Kidney (tissue), 14 donors: Measurements from ENCODE around the gene SNX4. TPM values are rescaled to one million over a fixed set of nuclear protein-coding genes. Genes with fewer than 3 reads are reported as not detected.
"Not testable (repeated sequence)": the region's sequence is repeated elsewhere in the genome, so short reads cannot be mapped to it uniquely, and the experiment has no call there.

ENCODE experiments used
- DNase-seq, 5 donors: peaks; one replicate each; pipeline ENCODE4 v3.0.0-alpha.2; 2013 to 2020
- FAIRE-seq: peaks from 2 replicates; lab custom pipeline; 2012; peaks lifted over from hg19 to GRCh38; lab: Jason Lieb, UNC
- H3K27ac ChIP-seq, 2 donors: one replicate each; pipeline ENCODE4 v1.7.0; 2013; ENCODE audit warnings: low read depth in 2 of 2, low read length in 2 of 2, inconsistent platforms in 1 of 2
- H3K27me3 ChIP-seq: one replicate; pipeline ENCODE4 v1.7.1; 2013; ENCODE audit warnings: low read length, inconsistent platforms; ENCODE audit not compliant: control insufficient read depth, insufficient read depth
- H3K36me3 ChIP-seq, 3 donors: one replicate each; pipeline versions ENCODE4 v1.7.0 to v1.7.1; 2013; ENCODE audit warnings: low read length in 3 of 3, control low read depth in 1 of 3, inconsistent platforms in 1 of 3; ENCODE audit not compliant: insufficient read depth in 3 of 3, control insufficient read depth in 2 of 3
- H3K4me1 ChIP-seq, 3 donors: one replicate each; pipeline versions ENCODE4 v1.7.0 to v1.7.1; 2013; ENCODE audit warnings: low read length in 3 of 3, inconsistent platforms in 1 of 3, low read depth in 1 of 3; ENCODE audit not compliant: control insufficient read depth in 2 of 3, insufficient read depth in 2 of 3
- H3K4me3 ChIP-seq, 3 donors: one replicate each; pipeline versions ENCODE4 v1.7.0 to v1.8.1; 2013; ENCODE audit warnings: low read length in 3 of 3, control low read depth in 1 of 3, inconsistent platforms in 1 of 3
- H3K9ac ChIP-seq, 3 donors: one replicate each; pipeline versions ENCODE4 v1.7.0 to v1.7.1; 2013; ENCODE audit warnings: low read length in 3 of 3, control low read depth in 1 of 3, inconsistent platforms in 1 of 3
- H3K9me3 ChIP-seq, 3 donors: one replicate each; pipeline versions ENCODE4 v1.7.0 to v1.7.1; 2013; ENCODE audit warnings: low read length in 3 of 3, control low read depth in 1 of 3, inconsistent platforms in 1 of 3; ENCODE audit not compliant: control insufficient read depth in 2 of 3, insufficient read depth in 1 of 3
- intact Hi-C: fragments of 100-400 bp; cut with DNase I; formaldehyde crosslinking; loops from one replicate; pipeline ENCODE4 v1.11.1; 2022
- polyA plus RNA-seq: library from polyadenylated mRNA; stranded (reverse); fragments of 350-450 nt; fragmentation: Illumina TruSeq; extraction: RNeasy Lipid Tissue Mini Kit (QIAGEN cat#74804); gene quantifications from one replicate; pipeline ENCODE4 v1.2.3, GENCODE V29; 2014; ENCODE audit warnings: low read depth, low replicate concordance; ENCODE audit not compliant: insufficient read depth
- total RNA-seq: library from RNA; stranded (reverse); fragmentation: NEBNext Ultra II Directional; extraction: Animal tissue kit (Norgen Biotek cat#: 25700); gene quantifications from one replicate; pipeline ENCODE4 v1.2.1, GENCODE V29; 2021
- TF ChIP-seq, protein P1 (sequence below): IDR thresholded peaks from 3 replicates; pipeline ENCODE4 v1.5.1; 2012; ENCODE audit warnings: mild to moderate bottlenecking, moderate library complexity, borderline replicate concordance; ENCODE audit not compliant: insufficient read depth; ENCODE audit errors: extremely low read depth
- donor health status: control.
- donor health status: control.
- donor health status: control.
- donor health status: control.
- donor health status: control.
- donor health status: DM: yes; HTN: yes; CAD: no.
- donor health status: Normal renal cell carcinoma (clear cell type).

SNX4 gene
- total and polyA plus RNA-seq, 2 donors from 2014 or later = 32.5 to 46.1 TPM

DNA sequence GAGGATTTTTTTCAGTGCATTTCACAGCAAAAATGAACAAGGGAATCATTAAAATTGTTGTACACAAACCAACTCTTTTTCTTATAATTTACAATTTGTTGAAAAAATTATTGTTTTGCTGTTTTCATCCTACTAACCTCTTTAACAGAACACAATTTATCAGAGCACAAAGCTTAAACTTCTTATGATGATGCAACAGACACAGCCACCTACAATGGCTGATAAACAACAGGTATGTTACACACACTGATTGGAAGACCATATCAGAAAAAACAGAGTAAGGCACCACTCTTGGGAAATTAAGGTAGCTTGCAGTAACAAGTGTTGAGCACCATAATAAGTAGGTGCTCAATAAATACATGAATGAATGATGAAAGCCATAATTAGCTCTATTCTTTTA, 8.9 kb upstream of the SNX4 start:
- Histone ChIP-seq H3K27me3 (no peaks in the 10 kb centered on the region), H3K36me3 (peaks cover 3 to 18% (median 8%) of the 10 kb centered on the region in 3 donors), H3K9me3 (no peaks in the 10 kb centered on the region), H3K4me3 (no peak overlapping the region), H3K4me1 (no peaks in the 10 kb centered on the region), H3K27ac (no peak overlapping the region), H3K9ac (no peak overlapping the region)
- FAIRE-seq (no peak), DNase-seq (no peak)
- intact Hi-C loops = no loop called here
- TF ChIP-seq, protein P1, sequence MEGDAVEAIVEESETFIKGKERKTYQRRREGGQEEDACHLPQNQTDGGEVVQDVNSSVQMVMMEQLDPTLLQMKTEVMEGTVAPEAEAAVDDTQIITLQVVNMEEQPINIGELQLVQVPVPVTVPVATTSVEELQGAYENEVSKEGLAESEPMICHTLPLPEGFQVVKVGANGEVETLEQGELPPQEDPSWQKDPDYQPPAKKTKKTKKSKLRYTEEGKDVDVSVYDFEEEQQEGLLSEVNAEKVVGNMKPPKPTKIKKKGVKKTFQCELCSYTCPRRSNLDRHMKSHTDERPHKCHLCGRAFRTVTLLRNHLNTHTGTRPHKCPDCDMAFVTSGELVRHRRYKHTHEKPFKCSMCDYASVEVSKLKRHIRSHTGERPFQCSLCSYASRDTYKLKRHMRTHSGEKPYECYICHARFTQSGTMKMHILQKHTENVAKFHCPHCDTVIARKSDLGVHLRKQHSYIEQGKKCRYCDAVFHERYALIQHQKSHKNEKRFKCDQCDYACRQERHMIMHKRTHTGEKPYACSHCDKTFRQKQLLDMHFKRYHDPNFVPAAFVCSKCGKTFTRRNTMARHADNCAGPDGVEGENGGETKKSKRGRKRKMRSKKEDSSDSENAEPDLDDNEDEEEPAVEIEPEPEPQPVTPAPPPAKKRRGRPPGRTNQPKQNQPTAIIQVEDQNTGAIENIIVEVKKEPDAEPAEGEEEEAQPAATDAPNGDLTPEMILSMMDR = no peak

DNA sequence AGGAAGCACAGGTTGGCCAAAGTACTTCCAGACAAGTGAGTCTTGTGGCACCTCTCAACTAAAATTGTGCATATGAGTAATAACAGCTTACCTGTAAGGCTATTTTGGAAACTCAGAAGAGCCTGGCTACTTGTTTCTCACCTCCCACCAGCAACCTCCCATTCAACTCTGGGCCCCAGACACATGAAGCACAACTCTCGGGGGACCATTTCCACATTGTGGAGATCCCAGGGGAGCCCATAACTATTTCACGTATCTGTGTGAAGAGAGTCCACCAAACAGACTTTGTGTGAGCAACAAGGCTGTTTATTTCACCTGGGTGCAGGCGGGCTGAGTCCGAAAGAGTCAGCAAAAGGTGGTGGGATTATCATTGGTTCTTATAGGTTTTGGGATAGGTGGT, 5.2 kb upstream of the SNX4 start:
- FAIRE-seq (no peak), DNase-seq (no peak)
- intact Hi-C loops = no loop called here
- peaks cover 0 to 7% (median 4%) of the 10 kb centered on the region in 3 donors for H3K36me3 ChIP-seq
- H3K27ac ChIP-seq = no peak overlapping the region
- TF ChIP-seq, protein P1 = no peak
- H3K9ac ChIP-seq = no peak overlapping the region
- no peaks in the 10 kb centered on the region for H3K9me3 ChIP-seq
- no peaks in the 10 kb centered on the region for H3K27me3 ChIP-seq
- no peaks in the 10 kb centered on the region for H3K4me1 ChIP-seq
- no peak overlapping the region for H3K4me3 ChIP-seq

DNA sequence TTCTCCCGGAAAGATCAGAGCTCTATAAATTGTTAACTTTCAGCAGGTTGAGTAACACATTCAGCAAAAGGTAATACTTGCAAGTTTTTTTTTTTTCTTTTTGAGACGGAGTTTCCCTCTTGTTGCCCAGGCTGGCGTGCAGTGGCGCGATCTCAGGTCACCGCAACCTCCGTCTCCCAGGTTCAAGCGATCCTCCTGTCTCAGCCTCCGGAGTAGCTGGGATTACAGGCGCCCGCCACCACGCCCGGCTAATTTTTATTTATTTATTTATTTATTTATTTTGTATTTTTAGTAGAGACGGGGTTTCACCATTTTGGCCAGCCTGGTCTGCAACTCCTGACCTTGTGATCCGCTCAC, 539 bp upstream of the SNX4 start:
- peak overlapping the region; percentile 71 to 98 (median 87) for H3K9ac ChIP-seq
- DNase-seq, FAIRE-seq, H3K9me3 ChIP-seq, H3K36me3 ChIP-seq, H3K27me3 ChIP-seq, intact Hi-C loops, H3K4me1 ChIP-seq: not testable (repeated sequence)
- H3K27ac ChIP-seq = peak overlapping the region; percentile 71 to 95
- H3K4me3 ChIP-seq = peak overlapping the region; percentile 82 to 95 (median 91)

DNA sequence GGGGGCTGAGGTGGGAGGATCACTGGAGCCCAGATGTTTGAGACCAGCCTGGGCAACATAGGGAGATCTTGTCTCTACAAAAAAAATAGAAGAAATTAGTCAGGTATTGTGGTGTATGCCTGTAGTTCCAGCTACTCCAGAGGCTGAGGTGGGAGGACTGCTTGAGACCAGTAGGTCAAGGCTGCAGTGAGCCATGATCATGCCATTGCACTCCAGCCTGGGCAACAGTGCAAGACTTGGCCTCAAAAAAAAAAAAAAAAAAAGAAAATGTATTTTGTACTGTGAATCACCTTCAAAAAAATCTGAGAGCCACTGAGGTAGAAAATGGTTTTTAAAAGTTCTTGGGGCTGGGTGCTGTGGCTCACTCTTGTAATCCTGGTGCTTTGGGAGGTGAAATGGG, 4.6 kb downstream of the SNX4 start:
- Histone ChIP-seq H3K4me1 (peaks cover 0 to 9% (median 3%) of the 10 kb centered on the region in 3 donors), H3K36me3 (peaks cover 0 to 10% (median 0%) of the 10 kb centered on the region in 3 donors), H3K27ac (no peak overlapping the region), H3K27me3 (no peaks in the 10 kb centered on the region), H3K9ac (no peak overlapping the region), H3K9me3 (no peaks in the 10 kb centered on the region), H3K4me3 (no peak overlapping the region)
- DNase-seq = no peak
- TF ChIP-seq, protein P1 = no peak
- FAIRE-seq = no peak
- intact Hi-C loops = no loop called here
